DOHH2 (cell line): Measurements from ENCODE around the gene CRHR1.

Experiments
- EZH2phosphoT487 ChIP-seq: fragments of 200-600 bp; sonication (generic); IDR thresholded peaks from 2 replicates; pipeline ENCODE4 v1.6.1; 2017; ENCODE audit warnings: borderline replicate concordance, mild to moderate bottlenecking, antibody characterized with exemption, low read length, moderate library complexity, mixed read lengths
- TF ChIP-seq, protein P1 (sequence below): fragments of 200-600 bp; sonication (generic); IDR thresholded peaks from one replicate; pipeline ENCODE4 v1.5.1; 2014; ENCODE audit warnings: antibody characterized with exemption, mild to moderate bottlenecking, low read depth, low read length; ENCODE audit not compliant: poor library complexity, severe bottlenecking

DNA sequence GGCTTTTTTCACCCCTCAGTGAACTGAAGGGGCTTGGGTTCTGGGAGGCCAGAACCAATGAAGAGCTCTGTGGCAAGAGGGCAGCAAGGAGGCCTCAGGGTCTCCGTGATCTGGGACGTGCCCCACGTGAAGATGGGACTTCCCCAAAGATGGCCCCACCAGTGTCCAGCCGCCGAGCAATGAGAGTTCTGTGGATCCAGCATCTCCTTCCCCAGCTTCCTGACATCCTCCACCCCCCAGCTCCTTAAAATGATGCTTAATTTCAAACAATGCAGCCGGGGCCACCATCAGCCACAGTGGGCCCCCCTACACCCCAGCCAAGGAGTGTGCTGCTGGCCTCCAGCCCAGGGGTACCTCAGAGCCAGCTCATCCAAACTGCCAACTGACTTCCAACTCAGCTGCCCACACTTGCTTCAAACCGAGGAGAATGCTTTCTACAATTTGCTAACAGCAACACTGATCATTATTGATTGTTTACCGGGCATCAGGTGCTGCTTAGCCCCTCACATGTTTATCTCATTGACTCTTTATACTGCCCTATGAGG lies 54.7 kb downstream of the CRHR1 start:
- TF ChIP-seq, protein P1, sequence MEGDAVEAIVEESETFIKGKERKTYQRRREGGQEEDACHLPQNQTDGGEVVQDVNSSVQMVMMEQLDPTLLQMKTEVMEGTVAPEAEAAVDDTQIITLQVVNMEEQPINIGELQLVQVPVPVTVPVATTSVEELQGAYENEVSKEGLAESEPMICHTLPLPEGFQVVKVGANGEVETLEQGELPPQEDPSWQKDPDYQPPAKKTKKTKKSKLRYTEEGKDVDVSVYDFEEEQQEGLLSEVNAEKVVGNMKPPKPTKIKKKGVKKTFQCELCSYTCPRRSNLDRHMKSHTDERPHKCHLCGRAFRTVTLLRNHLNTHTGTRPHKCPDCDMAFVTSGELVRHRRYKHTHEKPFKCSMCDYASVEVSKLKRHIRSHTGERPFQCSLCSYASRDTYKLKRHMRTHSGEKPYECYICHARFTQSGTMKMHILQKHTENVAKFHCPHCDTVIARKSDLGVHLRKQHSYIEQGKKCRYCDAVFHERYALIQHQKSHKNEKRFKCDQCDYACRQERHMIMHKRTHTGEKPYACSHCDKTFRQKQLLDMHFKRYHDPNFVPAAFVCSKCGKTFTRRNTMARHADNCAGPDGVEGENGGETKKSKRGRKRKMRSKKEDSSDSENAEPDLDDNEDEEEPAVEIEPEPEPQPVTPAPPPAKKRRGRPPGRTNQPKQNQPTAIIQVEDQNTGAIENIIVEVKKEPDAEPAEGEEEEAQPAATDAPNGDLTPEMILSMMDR: no peak
- TF ChIP-seq EZH2phosphoT487: no peak
